Measurements from ENCODE around the gene ATL1.
"Not testable (repeated sequence)": the region's sequence is repeated elsewhere in the genome, so short reads cannot be mapped to it uniquely, and the experiment has no call there.

ATL1 gene

GRCh38 chr14:50647753-50648152, 87.8 kb downstream of the ATL1 start:
- peaks cover 6% of the 10 kb centered on the region for H3K4me1 Mint-ChIP-seq
- H3K36me3 Mint-ChIP-seq = peaks cover 7% of the 10 kb centered on the region
- H3K4me3 Mint-ChIP-seq = no peak overlapping the region
- H3K27me3 Mint-ChIP-seq = no peaks in the 10 kb centered on the region
- H3K9me3 Mint-ChIP-seq = no peaks in the 10 kb centered on the region
- H3K27ac Mint-ChIP-seq = no peak overlapping the region

GRCh38 chr14:50649691-50650090, 89.7 kb downstream of the ATL1 start:
- Mint-ChIP-seq H3K36me3 (peaks cover 5% of the 10 kb centered on the region), H3K27me3 (no peaks in the 10 kb centered on the region), H3K4me3 (no peak overlapping the region), H3K9me3 (no peaks in the 10 kb centered on the region), H3K27ac (no peak overlapping the region), H3K4me1 (peaks cover 6% of the 10 kb centered on the region)

GRCh38 chr14:50656776-50657175, 96.8 kb downstream of the ATL1 start:
- no peaks in the 10 kb centered on the region for H3K9me3 Mint-ChIP-seq
- H3K36me3 Mint-ChIP-seq = peaks cover 14% of the 10 kb centered on the region
- no peak overlapping the region for H3K4me3 Mint-ChIP-seq
- H3K27me3 Mint-ChIP-seq = no peaks in the 10 kb centered on the region
- peaks cover 13% of the 10 kb centered on the region for H3K4me1 Mint-ChIP-seq
- H3K27ac Mint-ChIP-seq = no peak overlapping the region

- Mint-ChIP-seq H3K9me3 (no peaks in the 10 kb centered on the region), H3K4me1 (peaks cover 10% of the 10 kb centered on the region), H3K27ac (no peak overlapping the region), H3K27me3 (no peaks in the 10 kb centered on the region), H3K36me3 (peaks cover 11% of the 10 kb centered on the region), H3K4me3 (no peak overlapping the region)
Observed at GRCh38 chr14:50657753-50658152, 97.8 kb downstream of the ATL1 start.

- Mint-ChIP-seq H3K27ac (no peak overlapping the region), H3K9me3 (no peaks in the 10 kb centered on the region), H3K27me3 (no peaks in the 10 kb centered on the region), H3K4me1 (peaks cover 13% of the 10 kb centered on the region), H3K36me3 (peaks cover 13% of the 10 kb centered on the region), H3K4me3 (no peak overlapping the region)
Observed at GRCh38 chr14:50658203-50658602, 98.3 kb downstream of the ATL1 start.

- H3K27ac Mint-ChIP-seq = no peak overlapping the region
- H3K4me3 Mint-ChIP-seq = no peak overlapping the region
Observed at GRCh38 chr14:50659327-50659974, 99.5 kb downstream of the ATL1 start.

GRCh38 chr14:50664579-50664978, 104.6 kb downstream of the ATL1 start:
- peaks cover 18% of the 10 kb centered on the region for H3K36me3 Mint-ChIP-seq

More at GRCh38 chr14:50659327-50659974, 99.5 kb downstream of the ATL1 start:
- Mint-ChIP-seq H3K27me3 (no peaks in the 10 kb centered on the region), H3K9me3 (no peaks in the 10 kb centered on the region), H3K36me3 (peaks cover 19% of the 10 kb centered on the region), H3K4me1 (peaks cover 19% of the 10 kb centered on the region)

GRCh38 chr14:50665300-50665699, 105.4 kb downstream of the ATL1 start:
- not testable (repeated sequence) for H3K27ac Mint-ChIP-seq, H3K27me3 Mint-ChIP-seq, H3K9me3 Mint-ChIP-seq, H3K4me3 Mint-ChIP-seq
- H3K4me1 Mint-ChIP-seq = peaks cover 28% of the 10 kb centered on the region
- H3K36me3 Mint-ChIP-seq = peaks cover 18% of the 10 kb centered on the region

More at GRCh38 chr14:50664579-50664978, 104.6 kb downstream of the ATL1 start:
- H3K27ac Mint-ChIP-seq, H3K27me3 Mint-ChIP-seq, H3K9me3 Mint-ChIP-seq, H3K4me3 Mint-ChIP-seq: not testable (repeated sequence)
- H3K4me1 Mint-ChIP-seq = peaks cover 28% of the 10 kb centered on the region

- Mint-ChIP-seq H3K9me3 (no peaks in the 10 kb centered on the region), H3K4me3 (no peak overlapping the region), H3K27ac (peak overlapping the region; percentile 90)
Observed at GRCh38 chr14:50666772-50667683, 107.1 kb downstream of the ATL1 start.

GRCh38 chr14:50667684-50667995, 107.7 kb downstream of the ATL1 start:
- Mint-ChIP-seq H3K4me1 (peaks cover 28% of the 10 kb centered on the region), H3K27me3 (no peaks in the 10 kb centered on the region), H3K27ac (peak overlapping the region; percentile 87), H3K9me3 (no peaks in the 10 kb centered on the region), H3K36me3 (peaks cover 9% of the 10 kb centered on the region), H3K4me3 (no peak overlapping the region)

More at GRCh38 chr14:50666772-50667683, 107.1 kb downstream of the ATL1 start:
- Mint-ChIP-seq H3K27me3 (no peaks in the 10 kb centered on the region), H3K4me1 (peaks cover 28% of the 10 kb centered on the region), H3K36me3 (peaks cover 9% of the 10 kb centered on the region)

GRCh38 chr14:50667996-50668825, 108.3 kb downstream of the ATL1 start, which contains the start of gene SAV1:
Gene SAV1, minus strand, starts transcription at chr14:50668306. Its CDS starts 339 bp downstream, at chr14:50667967.
- Mint-ChIP-seq H3K36me3 (peaks cover 7% of the 10 kb centered on the region), H3K9me3 (no peaks in the 10 kb centered on the region), H3K4me3 (no peak within 1 kb of the TSS), H3K4me1 (peaks cover 24% of the 10 kb centered on the region), H3K27ac (peak within 1 kb of the TSS; percentile 87), H3K27me3 (no peaks in the 10 kb centered on the region)

- Mint-ChIP-seq H3K4me1 (peaks cover 21% of the 10 kb centered on the region), H3K9me3 (no peaks in the 10 kb centered on the region), H3K27me3 (no peaks in the 10 kb centered on the region), H3K27ac (no peak overlapping the region), H3K4me3 (no peak overlapping the region), H3K36me3 (peaks cover 3% of the 10 kb centered on the region)
Observed at GRCh38 chr14:50668826-50669143, 108.8 kb downstream of the ATL1 start.

- H3K4me3 Mint-ChIP-seq = no peak overlapping the region
- peaks cover 18% of the 10 kb centered on the region for H3K4me1 Mint-ChIP-seq
- peaks cover 1% of the 10 kb centered on the region for H3K36me3 Mint-ChIP-seq
- H3K27me3 Mint-ChIP-seq = no peaks in the 10 kb centered on the region
- no peaks in the 10 kb centered on the region for H3K9me3 Mint-ChIP-seq
- no peak overlapping the region for H3K27ac Mint-ChIP-seq
Observed at GRCh38 chr14:50669441-50669986, 109.6 kb downstream of the ATL1 start.

- peaks cover 15% of the 10 kb centered on the region for H3K4me1 Mint-ChIP-seq
- H3K4me3 Mint-ChIP-seq = no peak overlapping the region
- H3K36me3 Mint-ChIP-seq = peaks cover under 1% of the 10 kb centered on the region
- H3K27me3 Mint-ChIP-seq = no peaks in the 10 kb centered on the region
- H3K27ac Mint-ChIP-seq = no peak overlapping the region
- H3K9me3 Mint-ChIP-seq = no peaks in the 10 kb centered on the region
Observed at GRCh38 chr14:50670196-50670865, 110.4 kb downstream of the ATL1 start.

GRCh38 chr14:50670866-50671256, 110.9 kb downstream of the ATL1 start:
- H3K4me3 Mint-ChIP-seq = no peak overlapping the region
- no peaks in the 10 kb centered on the region for H3K36me3 Mint-ChIP-seq
- no peaks in the 10 kb centered on the region for H3K9me3 Mint-ChIP-seq
- no peak overlapping the region for H3K27ac Mint-ChIP-seq
- H3K27me3 Mint-ChIP-seq = no peaks in the 10 kb centered on the region
- peaks cover 15% of the 10 kb centered on the region for H3K4me1 Mint-ChIP-seq

Data from activated naive CD4-positive, alpha-beta T cell treated with anti-CD3 and anti-CD28 coated beads, Interleukin-2, amount 50 U/mL, for 24 hours (primary cell).